Endothelial cell (in vitro differentiated cells): Measurements from ENCODE around the gene RNF145. TPM values are rescaled to one million over a fixed set of nuclear protein-coding genes. Genes with fewer than 3 reads are reported as not detected.
"Not testable (repeated sequence)": the region's sequence is repeated elsewhere in the genome, so short reads cannot be mapped to it uniquely, and the experiment has no call there.

ENCODE experiments used
- DNase-seq: peaks from one replicate; pipeline ENCODE4 v3.0.0; 2021; ENCODE audit warnings: low spot score
- H3K27ac Mint-ChIP-seq: one replicate; pipeline ENCODE4 v1.8.0; 2021; ENCODE audit warnings: mixed read lengths, inconsistent platforms; ENCODE audit not compliant: unreplicated experiment
- H3K27me3 Mint-ChIP-seq: one replicate; pipeline ENCODE4 v1.8.0; 2021; ENCODE audit warnings: mild to moderate bottlenecking, moderate library complexity, mixed read lengths, inconsistent platforms; ENCODE audit not compliant: unreplicated experiment
- H3K36me3 Mint-ChIP-seq: one replicate; pipeline ENCODE4 v1.8.0; 2021; ENCODE audit warnings: mild to moderate bottlenecking, low read depth, mixed read lengths, inconsistent platforms; ENCODE audit not compliant: unreplicated experiment
- H3K4me1 Mint-ChIP-seq: one replicate; pipeline ENCODE4 v1.8.0; 2021; ENCODE audit warnings: mild to moderate bottlenecking, mixed read lengths, inconsistent platforms; ENCODE audit not compliant: unreplicated experiment
- H3K4me3 Mint-ChIP-seq: one replicate; pipeline ENCODE4 v1.8.0; 2021; ENCODE audit warnings: mild to moderate bottlenecking, mixed read lengths, inconsistent platforms; ENCODE audit not compliant: unreplicated experiment
- H3K9me3 Mint-ChIP-seq: one replicate; pipeline ENCODE4 v1.8.0; 2021; ENCODE audit warnings: mixed read lengths, inconsistent platforms; ENCODE audit not compliant: unreplicated experiment
- total RNA-seq: library from RNA; stranded (reverse); fragmentation: NEBNext Ultra II Directional; extraction: Animal tissue kit (Norgen Biotek cat#: 25700); gene quantifications from one replicate; pipeline ENCODE4 v1.2.1, GENCODE V29; 2021; ENCODE audit not compliant: unreplicated experiment
- TF ChIP-seq, protein P1 (sequence below): fragments of 200-600 bp; sonication (generic); IDR thresholded peaks from one replicate; pipeline ENCODE4 v1.5.0; 2021; ENCODE audit warnings: antibody characterized with exemption; ENCODE audit not compliant: unreplicated experiment

Gene RNF145
- total RNA-seq, 1 donor from 2014 or later = 102 TPM

DNA sequence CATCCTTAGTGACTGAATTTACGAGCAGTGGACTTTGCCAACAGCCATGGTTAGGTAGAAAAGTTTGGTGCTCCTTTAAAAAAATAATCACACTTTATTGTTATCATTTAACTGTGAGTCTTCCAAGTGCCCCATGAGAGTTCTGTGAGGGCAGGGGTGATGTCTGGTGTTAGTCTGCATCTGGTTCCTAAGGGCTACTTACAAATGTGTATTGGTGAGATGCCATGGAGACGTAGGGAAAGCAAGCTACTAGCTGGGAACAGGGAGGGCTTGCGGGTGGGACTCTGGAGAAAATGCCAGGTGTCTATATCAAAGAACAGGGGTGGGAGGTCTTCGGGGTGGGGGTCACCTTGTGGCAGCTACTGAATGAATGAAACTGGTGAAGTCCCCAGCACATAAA, 62.5 kb downstream of the RNF145 start:
- Mint-ChIP-seq H3K27ac (no peak overlapping the region), H3K9me3 (no peaks in the 10 kb centered on the region), H3K36me3 (no peaks in the 10 kb centered on the region), H3K27me3 (no peaks in the 10 kb centered on the region), H3K4me3 (no peak overlapping the region), H3K4me1 (peaks cover 2% of the 10 kb centered on the region)
- TF ChIP-seq, protein P1, sequence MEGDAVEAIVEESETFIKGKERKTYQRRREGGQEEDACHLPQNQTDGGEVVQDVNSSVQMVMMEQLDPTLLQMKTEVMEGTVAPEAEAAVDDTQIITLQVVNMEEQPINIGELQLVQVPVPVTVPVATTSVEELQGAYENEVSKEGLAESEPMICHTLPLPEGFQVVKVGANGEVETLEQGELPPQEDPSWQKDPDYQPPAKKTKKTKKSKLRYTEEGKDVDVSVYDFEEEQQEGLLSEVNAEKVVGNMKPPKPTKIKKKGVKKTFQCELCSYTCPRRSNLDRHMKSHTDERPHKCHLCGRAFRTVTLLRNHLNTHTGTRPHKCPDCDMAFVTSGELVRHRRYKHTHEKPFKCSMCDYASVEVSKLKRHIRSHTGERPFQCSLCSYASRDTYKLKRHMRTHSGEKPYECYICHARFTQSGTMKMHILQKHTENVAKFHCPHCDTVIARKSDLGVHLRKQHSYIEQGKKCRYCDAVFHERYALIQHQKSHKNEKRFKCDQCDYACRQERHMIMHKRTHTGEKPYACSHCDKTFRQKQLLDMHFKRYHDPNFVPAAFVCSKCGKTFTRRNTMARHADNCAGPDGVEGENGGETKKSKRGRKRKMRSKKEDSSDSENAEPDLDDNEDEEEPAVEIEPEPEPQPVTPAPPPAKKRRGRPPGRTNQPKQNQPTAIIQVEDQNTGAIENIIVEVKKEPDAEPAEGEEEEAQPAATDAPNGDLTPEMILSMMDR = no peak
- no peak for DNase-seq

DNA sequence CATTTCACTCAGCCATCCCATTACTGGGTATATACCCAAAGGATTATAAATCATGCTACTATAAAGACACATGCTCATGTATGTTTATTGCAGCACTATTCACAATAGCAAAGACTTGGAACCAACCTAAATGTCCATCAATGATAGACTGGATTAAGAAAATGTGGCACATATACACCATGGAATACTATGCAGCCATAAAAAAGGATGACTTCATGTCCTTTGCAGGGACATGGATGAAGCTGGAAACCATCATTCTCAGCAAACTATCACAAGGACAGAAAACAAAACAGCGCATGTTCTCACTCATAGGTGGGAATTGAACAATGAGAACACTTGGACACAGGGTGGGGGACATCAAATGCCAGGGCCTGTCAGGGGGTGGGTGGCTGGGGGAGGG, 64.2 kb downstream of the RNF145 start:
- H3K4me3 Mint-ChIP-seq, DNase-seq, H3K4me1 Mint-ChIP-seq: not testable (repeated sequence)

GRCh38 chr5:159139802-159140201, 69.6 kb downstream of the RNF145 start:
- no peaks in the 10 kb centered on the region for H3K9me3 Mint-ChIP-seq
- H3K36me3 Mint-ChIP-seq = no peaks in the 10 kb centered on the region
- H3K4me1 Mint-ChIP-seq = peaks cover 2% of the 10 kb centered on the region
- TF ChIP-seq, protein P1 = no peak
- DNase-seq = no peak
- H3K27me3 Mint-ChIP-seq = no peaks in the 10 kb centered on the region
- no peak overlapping the region for H3K4me3 Mint-ChIP-seq
- no peak overlapping the region for H3K27ac Mint-ChIP-seq

More for the DNA sequence above, 64.2 kb downstream of the RNF145 start:
- not testable (repeated sequence) for H3K27me3 Mint-ChIP-seq, H3K27ac Mint-ChIP-seq, H3K36me3 Mint-ChIP-seq, H3K9me3 Mint-ChIP-seq

DNA sequence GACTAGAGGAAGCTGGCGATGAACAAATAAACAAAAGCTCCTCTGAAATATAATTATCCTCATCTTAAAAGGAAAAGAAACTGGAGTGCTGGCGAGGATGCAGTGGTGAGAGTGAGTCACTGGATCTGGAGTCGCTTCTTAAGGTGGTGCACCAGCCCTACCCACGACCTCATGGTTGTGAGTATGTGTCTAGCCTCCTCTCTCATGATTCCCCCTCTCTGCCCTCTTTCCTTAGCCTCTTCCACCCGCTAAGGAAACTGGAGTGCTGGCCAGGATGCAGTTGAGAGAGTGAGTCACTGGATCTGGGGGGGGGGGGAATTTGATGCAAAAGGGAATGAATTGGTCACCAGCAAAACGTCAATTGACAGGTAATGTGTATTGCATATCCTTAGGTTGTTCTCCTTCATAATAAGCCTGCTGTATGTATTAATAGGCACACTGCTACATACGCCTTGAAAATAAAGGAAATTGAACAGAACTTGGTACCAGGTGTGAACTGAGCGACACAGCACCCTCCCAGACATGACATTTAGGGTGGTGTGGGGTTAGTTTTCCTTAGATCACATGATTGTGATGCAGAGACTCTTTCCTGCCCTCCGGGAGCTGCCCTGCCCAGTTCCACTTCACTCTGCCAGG, 73.3 kb downstream of the RNF145 start:
- Mint-ChIP-seq H3K9me3 (no peaks in the 10 kb centered on the region), H3K27me3 (no peaks in the 10 kb centered on the region), H3K36me3 (no peaks in the 10 kb centered on the region), H3K4me1 (no peaks in the 10 kb centered on the region), H3K27ac (no peak overlapping the region), H3K4me3 (no peak overlapping the region)
- TF ChIP-seq, protein P1 = no peak
- no peak for DNase-seq

- TF ChIP-seq, protein P1 = peak; percentile 97
- Mint-ChIP-seq H3K36me3 (no peaks in the 10 kb centered on the region), H3K27ac (no peak overlapping the region), H3K4me1 (no peaks in the 10 kb centered on the region), H3K9me3 (no peaks in the 10 kb centered on the region), H3K4me3 (no peak overlapping the region), H3K27me3 (no peaks in the 10 kb centered on the region)
- DNase-seq = no peak
These were observed 76.2 kb downstream of the RNF145 start for GRCh38 chr5:159133041-159133741.
